DOHH2 (cell line): ENCODE results near the gene CLDN3.

Experiments used
- EZH2phosphoT487 ChIP-seq: fragments of 200-600 bp; sonication (generic); IDR thresholded peaks from 2 replicates; pipeline ENCODE4 v1.6.1; 2017; ENCODE audit warnings: borderline replicate concordance, mild to moderate bottlenecking, antibody characterized with exemption, low read length, moderate library complexity, mixed read lengths
- TF ChIP-seq, protein P1 (sequence below): fragments of 200-600 bp; sonication (generic); IDR thresholded peaks from one replicate; pipeline ENCODE4 v1.5.1; 2014; ENCODE audit warnings: antibody characterized with exemption, mild to moderate bottlenecking, low read depth, low read length; ENCODE audit not compliant: poor library complexity, severe bottlenecking

DNA sequence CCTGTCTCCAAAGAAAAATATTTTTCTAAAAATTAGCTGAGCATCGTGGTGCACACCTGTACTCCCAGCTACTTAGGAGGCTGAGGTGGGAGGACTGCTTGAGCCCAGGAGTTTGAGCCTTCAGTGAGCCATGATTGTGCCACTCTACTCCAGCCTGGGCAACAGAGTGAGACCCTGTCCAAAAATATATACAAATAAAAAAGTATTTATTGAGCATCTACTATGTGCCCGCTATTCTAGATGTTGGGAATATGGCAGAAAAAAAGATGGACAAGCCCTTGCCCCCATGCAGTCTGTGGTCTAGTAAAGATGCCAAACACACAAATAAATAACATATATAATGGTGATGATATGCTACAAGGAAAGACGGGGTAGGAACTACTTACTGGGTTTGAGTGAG lies 46.3 kb downstream of the CLDN3 start:
- TF ChIP-seq, protein P1, sequence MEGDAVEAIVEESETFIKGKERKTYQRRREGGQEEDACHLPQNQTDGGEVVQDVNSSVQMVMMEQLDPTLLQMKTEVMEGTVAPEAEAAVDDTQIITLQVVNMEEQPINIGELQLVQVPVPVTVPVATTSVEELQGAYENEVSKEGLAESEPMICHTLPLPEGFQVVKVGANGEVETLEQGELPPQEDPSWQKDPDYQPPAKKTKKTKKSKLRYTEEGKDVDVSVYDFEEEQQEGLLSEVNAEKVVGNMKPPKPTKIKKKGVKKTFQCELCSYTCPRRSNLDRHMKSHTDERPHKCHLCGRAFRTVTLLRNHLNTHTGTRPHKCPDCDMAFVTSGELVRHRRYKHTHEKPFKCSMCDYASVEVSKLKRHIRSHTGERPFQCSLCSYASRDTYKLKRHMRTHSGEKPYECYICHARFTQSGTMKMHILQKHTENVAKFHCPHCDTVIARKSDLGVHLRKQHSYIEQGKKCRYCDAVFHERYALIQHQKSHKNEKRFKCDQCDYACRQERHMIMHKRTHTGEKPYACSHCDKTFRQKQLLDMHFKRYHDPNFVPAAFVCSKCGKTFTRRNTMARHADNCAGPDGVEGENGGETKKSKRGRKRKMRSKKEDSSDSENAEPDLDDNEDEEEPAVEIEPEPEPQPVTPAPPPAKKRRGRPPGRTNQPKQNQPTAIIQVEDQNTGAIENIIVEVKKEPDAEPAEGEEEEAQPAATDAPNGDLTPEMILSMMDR: no peak
- TF ChIP-seq EZH2phosphoT487: no peak
